GM12878 (cell line): ENCODE results near the gene CD52. TPM values are rescaled to one million over a fixed set of nuclear protein-coding genes. Genes with fewer than 3 reads are reported as not detected.
A peak's percentile ranks its signal among the peaks of the same experiment; 100 is the strongest.

Experiments
- DPF2 ChIP-seq: fragments of 450-650 bp; IDR thresholded peaks from 2 replicates; pipeline ENCODE4 v1.6.1; 2017; ENCODE audit warnings: mild to moderate bottlenecking
- RELB ChIP-seq: fragments of 450-650 bp; IDR thresholded peaks from 2 replicates; pipeline ENCODE4 v1.6.1; 2017; ENCODE audit warnings: low read depth, mild to moderate bottlenecking, moderate library complexity
- SIX5 ChIP-seq: IDR thresholded peaks from 2 replicates; pipeline ENCODE4 v1.6.1; 2011; ENCODE audit warnings: mild to moderate bottlenecking, low read depth, low read length, moderate library complexity; ENCODE audit not compliant: severe bottlenecking
- STAT1 ChIP-seq: fragments of 450-650 bp; conservative IDR thresholded peaks from 2 replicates; pipeline ENCODE4 v1.6.1; 2014; ENCODE audit warnings: antibody characterized with exemption, mild to moderate bottlenecking
- ZBTB4 ChIP-seq: fragments of 450-650 bp; formaldehyde crosslinking; IDR thresholded peaks from 2 replicates; pipeline ENCODE4 v1.4.0; 2022; ENCODE audit warnings: mild to moderate bottlenecking, moderate library complexity
- polyA plus RNA-seq, 11 experiments: library from polyadenylated mRNA; depleted of rRNA in 4 of 11; unstranded in 6 of 11; stranded (reverse) in 5 of 11; fragments of >200 nt; fragmentation: Nextera tagmentation in 4 of 11; fragmentation: Illumina TruSeq in 1 of 11; extraction: Ambion mirVana in 4 of 11; extraction: Trizol in 1 of 11; gene quantifications; 1 replicate in 1 of 11; 2 replicates in 10 of 11; pipeline versions ENCODE4 v1.2.1 to v1.2.3, GENCODE V29; 2011 to 2016; ENCODE audit warnings: inconsistent platforms in 2 of 11, missing spikeins in 2 of 11, low read depth in 1 of 11
- total RNA-seq, 4 experiments: library from RNA; depleted of rRNA in 3 of 4; stranded (reverse); fragments of >200 nt in 3 of 4; fragmentation: Illumina TruSeq in 1 of 4; extraction: Trizol in 1 of 4; gene quantifications; 2 replicates each; pipeline versions ENCODE4 v1.2.1 to v1.2.3, GENCODE V29; 2013 to 2021
- TF ChIP-seq, protein P1 (sequence below): fragments of 450-650 bp; IDR thresholded peaks from 2 replicates; pipeline ENCODE4 v1.6.1; 2017; ENCODE audit warnings: borderline replicate concordance

CD52 gene
- total and polyA plus RNA-seq, 10 of the 15 experiments (the other 5 are each of a cell fraction or from before 2014, with no cell fraction given), result 237 to 2,736 (median 532) TPM

GRCh38 chr1:26306290-26307229 lies 11.2 kb upstream of the CD52 start, which contains the start of gene UBXN11 (continued):
- TF ChIP-seq RELB (peak; percentile 41; the same call in 1 of the 2 replicates), ZBTB4 (no peak), SIX5 (peak; percentile 35), DPF2 (no peak), STAT1 (no peak)
- TF ChIP-seq, protein P1, sequence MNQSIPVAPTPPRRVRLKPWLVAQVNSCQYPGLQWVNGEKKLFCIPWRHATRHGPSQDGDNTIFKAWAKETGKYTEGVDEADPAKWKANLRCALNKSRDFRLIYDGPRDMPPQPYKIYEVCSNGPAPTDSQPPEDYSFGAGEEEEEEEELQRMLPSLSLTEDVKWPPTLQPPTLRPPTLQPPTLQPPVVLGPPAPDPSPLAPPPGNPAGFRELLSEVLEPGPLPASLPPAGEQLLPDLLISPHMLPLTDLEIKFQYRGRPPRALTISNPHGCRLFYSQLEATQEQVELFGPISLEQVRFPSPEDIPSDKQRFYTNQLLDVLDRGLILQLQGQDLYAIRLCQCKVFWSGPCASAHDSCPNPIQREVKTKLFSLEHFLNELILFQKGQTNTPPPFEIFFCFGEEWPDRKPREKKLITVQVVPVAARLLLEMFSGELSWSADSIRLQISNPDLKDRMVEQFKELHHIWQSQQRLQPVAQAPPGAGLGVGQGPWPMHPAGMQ, result no peak
- TF ChIP-seq, all 136 proteins: peak for 24
